ENCODE results near the gene TPP2.

The TPP2 gene

GRCh38 chr13:102692491-102692826, 95.7 kb downstream of the TPP2 start:
- DNase-seq (ENCODE audit: low read depth in 4 of 4, low spot score in 1 of 4) = no peak

- DNase-seq (ENCODE audit: low read depth in 4 of 4, low spot score in 1 of 4) = no peak
Observed at GRCh38 chr13:102693250-102693649, 96.5 kb downstream of the TPP2 start.

DNA sequence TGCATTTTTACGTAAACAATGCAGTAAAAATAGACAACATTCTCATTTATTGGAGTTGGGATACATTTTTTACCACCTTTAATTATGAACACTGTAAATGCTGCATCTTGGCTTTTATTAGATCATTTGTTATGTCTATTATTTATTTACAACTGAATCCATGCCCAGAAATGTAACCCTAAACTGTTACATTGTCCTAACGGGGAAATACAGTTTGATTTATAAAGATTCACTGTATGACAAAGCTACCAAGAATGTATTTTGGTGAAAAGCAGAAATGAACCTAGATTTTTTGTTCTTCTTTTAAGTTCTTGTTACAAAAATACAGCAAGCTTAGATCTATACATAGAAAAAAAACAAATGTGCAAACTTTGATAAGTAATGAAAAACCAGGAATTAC, 97.0 kb downstream of the TPP2 start:
- DNase-seq (ENCODE audit: low read depth in 4 of 4, low spot score in 1 of 4) = no peak

GRCh38 chr13:102694937-102695336, 98.2 kb downstream of the TPP2 start, which contains the start of gene METTL21C:
Gene METTL21C, minus strand, starts transcription at chr13:102695044. Its CDS starts 546 bp downstream, at chr13:102694498.
- DNase-seq (ENCODE audit: low read depth in 4 of 4, low spot score in 1 of 4) = no peak

GRCh38 chr13:102696465-102696864, 99.7 kb downstream of the TPP2 start:
- DNase-seq (ENCODE audit: low read depth in 4 of 4, low spot score in 1 of 4) = no peak

DNA sequence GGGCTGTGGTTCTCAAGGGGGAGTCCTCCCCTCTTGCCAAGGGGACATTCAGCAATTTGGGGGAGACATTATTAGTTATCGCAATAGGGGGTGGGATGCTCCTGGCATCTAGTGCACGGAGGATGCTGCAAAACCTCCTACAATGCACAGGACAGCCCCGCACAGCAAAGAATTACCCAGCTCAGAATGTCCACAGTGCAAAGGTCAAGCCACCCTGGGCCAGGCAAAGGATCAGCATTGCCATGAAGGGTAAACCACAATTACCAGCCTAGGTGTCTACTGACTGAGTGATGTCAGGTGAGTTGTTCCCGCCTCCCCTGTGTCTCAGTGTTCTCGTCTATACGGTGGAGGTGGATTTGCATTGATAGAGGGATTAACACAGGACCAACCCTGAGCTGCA, 100.5 kb downstream of the TPP2 start:
- DNase-seq (ENCODE audit: low read depth in 4 of 4, low spot score in 1 of 4) = no peak

DNA sequence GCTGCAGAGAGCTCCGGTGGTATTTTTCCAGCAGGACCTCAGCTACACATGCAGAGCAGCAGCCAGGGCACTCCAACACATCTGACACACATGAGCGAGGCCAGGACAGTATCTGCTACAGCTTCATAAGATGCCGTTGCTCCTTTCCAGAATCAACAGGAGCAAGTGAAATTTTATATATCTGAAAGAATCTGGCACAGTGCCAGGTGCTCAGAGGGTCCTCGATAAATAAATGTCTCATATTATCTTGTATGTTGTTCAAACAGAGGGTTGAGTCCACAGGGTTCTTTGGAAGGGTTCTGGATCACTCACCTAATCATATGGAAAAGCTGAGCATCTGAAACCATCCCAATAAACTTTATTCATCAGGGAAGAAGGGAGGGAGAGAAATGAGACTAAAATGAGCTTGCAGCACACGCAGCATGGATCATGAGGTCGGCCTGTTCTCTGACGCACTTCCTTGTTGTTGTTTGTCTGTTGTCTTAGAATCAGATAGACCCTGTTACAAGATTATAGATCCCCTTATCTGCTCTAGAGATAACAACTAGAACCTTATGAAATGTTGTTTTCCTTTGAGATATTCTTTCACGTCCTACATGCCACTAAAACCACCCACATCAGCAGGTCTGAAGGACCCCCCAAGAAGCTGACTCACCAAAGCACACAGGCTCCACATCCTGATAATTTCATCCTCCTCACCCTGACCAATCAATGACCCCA, 101.3 kb downstream of the TPP2 start:
- no peak for DNase-seq (ENCODE audit: low read depth in 4 of 4, low spot score in 1 of 4)

DNA sequence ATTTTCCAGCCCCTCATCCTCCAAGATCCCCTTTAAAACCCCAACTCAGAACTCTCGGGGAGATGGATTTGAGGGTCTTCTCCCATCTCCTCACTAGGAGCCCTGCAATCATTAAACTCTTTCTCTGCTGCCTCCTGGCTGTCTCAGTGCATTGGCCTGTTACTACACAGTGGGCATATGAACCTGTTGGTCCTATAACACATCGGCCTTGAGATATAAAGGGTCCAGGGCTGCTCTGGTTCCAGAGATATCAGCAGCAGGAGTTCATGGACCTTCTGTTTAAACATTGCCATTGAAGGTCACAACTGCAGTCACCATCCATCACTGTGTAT, 101.8 kb downstream of the TPP2 start:
- no peak for DNase-seq (ENCODE audit: low read depth in 4 of 4, low spot score in 1 of 4)

DNA sequence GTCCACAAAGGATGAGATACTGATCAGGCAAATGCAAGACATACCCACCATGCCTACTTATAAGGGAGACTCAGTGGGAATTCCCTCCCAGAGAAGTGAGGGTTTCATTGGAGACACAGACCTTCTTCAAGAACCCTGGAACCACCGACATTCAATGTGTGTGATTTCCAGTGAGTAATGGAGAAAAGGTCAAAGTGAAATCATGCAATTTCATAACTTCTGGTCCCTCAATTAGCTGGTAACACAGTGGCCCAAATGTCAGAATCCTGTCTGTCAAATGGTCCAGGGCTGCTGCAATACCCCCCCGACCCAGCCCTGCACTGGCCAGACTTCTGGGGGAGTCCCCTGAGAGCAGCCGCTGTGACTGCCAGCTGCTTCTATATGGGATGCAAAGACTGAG, 102.7 kb downstream of the TPP2 start:
- no peak for DNase-seq (ENCODE audit: low read depth in 4 of 4, low spot score in 1 of 4)

DNA sequence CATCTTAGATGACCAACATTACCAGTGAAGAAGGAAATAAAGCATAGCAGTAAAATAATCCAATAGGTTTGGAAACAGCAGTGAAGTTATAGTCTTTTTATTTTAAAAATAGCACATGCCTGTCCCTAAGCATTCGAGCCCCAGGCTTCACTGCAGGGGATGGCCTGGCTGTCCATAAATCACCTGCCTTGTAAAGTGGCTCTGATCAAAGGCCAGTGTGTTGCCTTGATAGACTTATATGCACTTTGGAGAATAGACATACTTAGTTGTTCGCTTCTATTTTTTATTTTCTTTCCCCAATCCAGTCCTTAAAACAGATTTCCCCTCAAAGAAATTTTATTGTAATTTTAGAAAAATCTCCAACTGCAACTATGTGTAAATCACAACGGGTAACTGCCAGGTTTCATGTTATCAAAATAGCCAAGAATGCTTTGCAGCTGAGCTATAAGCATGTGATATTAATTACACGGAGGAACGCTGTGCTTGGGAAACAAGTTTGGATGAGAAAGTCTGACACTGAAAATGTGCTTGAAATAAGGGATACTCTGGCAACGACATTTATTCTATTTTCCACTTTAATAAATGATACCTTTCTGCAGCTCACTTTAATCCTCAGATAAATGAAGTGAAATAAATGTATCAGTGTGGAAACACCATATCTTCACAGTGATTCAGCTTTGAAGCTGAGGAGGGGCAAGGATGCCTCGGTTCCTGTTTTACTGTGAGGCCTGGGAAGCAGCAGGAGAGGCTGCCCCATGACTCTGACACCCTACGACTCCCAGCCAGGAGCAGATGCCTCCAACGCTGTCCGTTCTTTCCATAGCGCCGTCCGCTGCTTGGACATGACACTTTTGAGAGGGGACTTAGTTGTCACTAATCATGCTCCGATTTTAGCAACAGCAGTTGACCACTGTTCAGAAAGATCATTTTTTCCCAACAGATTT, 103.6 kb downstream of the TPP2 start:
- no peak for DNase-seq (ENCODE audit: low read depth in 4 of 4, low spot score in 1 of 4)

GRCh38 chr13:102701331-102701730, 104.5 kb downstream of the TPP2 start:
- no peak for DNase-seq (ENCODE audit: low read depth in 4 of 4, low spot score in 1 of 4)

- no peak for DNase-seq (ENCODE audit: low read depth in 4 of 4, low spot score in 1 of 4)
Observed at GRCh38 chr13:102702965-102703725, 106.4 kb downstream of the TPP2 start.

DNA sequence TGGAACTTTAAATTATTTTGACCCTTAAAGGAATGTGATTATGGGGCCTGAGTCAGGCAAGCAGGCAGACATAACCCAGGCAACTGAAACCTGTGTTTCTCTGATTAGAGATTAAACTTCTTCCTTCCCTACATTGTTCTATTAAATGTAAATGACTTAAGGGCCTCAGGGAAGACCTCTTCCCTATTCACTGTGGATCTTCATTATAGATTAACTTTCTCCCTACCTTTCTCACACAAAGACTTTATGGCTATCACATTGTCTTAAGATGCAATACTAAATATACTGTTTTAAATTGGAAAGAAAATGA, 106.9 kb downstream of the TPP2 start:
- DNase-seq (ENCODE audit: low read depth in 4 of 4, low spot score in 1 of 4) = no peak

DNA sequence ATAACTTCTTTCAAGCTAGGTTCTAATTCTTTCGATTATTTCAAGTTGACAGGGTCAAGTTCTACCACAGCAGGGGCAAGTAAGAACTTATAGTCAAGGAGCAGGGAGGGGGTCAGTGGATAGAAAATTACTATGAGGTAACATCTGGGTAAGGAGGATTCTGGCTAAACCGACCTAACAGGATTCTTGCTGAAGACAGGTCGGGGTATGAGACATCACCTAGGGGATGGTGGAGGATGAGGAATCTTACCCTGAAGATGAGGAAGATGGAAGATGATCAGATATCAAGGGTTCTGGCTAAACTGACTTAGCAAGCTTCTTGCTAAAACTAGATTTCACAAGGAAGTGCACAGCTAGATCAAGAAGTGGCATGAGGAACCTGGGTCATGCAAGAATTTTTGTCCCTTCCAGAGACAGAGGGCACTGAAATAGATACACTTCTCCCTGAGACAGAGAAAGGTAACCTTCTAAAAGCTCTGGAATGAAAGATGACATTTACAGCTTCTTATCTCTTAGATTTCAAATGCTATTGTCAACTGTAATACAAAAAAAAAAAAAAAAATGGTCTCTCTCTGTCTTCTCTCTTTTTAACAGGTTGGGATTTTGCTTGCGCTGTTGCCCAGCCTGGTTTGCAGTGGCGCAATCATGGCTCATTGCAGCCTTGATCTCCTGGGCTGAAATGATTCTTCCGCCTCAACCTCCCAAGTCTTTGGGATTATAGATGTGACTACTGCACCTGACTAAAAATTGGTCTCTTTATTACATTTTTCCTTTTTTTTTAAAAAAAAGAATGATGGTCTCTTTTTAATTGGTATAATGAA, 107.7 kb downstream of the TPP2 start:
- DNase-seq (ENCODE audit: low read depth in 4 of 4, low spot score in 1 of 4) = no peak

DNA sequence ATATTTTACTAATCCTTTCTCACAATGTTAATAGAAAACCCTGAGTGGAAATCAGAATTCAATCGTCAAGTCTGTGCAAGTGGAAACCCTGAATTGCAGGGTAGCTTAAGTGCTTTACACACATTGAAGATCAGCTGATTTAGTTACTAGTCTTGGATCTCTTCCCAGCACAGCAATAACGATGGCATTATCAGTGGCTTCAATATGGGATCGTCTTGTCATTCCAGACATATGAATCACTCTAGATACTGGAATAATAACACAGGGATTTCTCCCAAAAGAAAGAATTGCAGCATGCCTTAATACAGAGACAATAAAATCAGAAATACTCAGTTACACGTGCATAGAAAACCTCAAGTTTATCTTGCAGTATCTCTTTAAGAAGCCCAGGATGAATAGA, 110.7 kb downstream of the TPP2 start:
- no peak for DNase-seq (ENCODE audit: low read depth in 4 of 4, low spot score in 1 of 4)

DNA sequence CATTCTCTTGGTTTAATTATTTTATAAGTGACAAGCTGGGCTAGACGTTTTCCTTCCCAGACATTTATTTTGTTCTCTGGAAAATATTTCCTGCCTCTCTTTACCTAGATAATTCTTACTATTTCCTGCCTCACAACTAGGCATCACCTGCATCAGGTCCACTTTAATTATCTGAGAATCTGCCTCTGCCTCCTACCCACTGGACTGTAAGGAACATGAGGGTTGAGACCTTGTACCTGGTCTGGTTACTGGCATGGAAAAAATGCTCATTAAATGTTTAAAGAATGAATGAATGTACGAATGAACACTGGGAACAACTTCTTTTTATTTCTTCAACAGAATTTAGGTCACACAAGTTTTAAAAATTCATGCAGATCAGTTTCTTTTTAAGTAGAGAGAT, 111.4 kb downstream of the TPP2 start:
- DNase-seq (ENCODE audit: low read depth in 4 of 4, low spot score in 1 of 4) = no peak

- no peak for DNase-seq (ENCODE audit: low read depth in 4 of 4, low spot score in 1 of 4)
Observed at GRCh38 chr13:102708991-102709390, 112.2 kb downstream of the TPP2 start.

GRCh38 chr13:102709536-102709935, 112.8 kb downstream of the TPP2 start:
- DNase-seq (ENCODE audit: low read depth in 4 of 4, low spot score in 1 of 4) = no peak

DNA sequence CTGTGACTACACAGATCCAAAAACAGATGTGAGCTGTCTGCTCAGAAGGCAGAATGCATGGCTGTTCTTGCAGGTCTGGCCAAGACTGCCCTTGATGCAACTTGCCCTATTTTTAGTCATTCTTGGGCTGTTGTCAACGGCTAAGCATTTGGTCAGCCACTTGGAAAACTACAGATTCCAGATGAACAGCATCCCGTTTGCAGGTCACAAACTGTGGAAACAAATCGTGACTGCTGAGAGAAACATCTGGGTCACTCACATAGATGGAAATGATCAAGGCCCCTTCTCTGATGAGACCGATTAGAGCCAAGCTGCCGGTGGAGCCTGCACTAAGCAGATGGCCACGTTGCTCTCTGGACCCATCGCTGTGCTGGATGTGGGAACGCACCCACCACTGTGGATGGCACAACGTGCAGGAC, 113.5 kb downstream of the TPP2 start:
- no peak for DNase-seq (ENCODE audit: low read depth in 4 of 4, low spot score in 1 of 4)

- DNase-seq (ENCODE audit: low read depth in 4 of 4, low spot score in 1 of 4) = no peak
Observed at GRCh38 chr13:102715447-102715846, 118.7 kb downstream of the TPP2 start.

DNA sequence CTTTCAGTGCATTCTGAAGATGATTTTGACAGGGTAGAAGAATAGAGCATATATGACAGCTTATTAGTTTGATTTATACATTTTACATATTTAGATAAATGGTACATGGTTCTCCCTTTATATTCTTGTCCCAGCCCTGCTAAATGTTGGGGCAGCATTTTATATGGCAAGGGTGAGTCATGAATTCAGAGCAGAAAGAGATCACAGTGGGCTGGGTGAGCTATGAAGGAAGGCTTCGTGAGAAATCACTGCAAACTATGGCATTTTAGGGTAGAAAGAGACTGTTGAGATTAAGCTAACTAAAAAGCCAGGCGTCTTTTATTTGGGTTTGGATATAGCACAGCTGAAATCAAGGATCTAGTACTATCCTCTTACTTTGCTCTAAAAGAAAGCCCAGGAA, 122.0 kb downstream of the TPP2 start:
- DNase-seq (ENCODE audit: low read depth in 4 of 4, low spot score in 1 of 4) = no peak

Data from stimulated activated CD4-positive, alpha-beta T cell treated with anti-CD3 and anti-CD28 coated beads, Interleukin-1b, Interleukin-23, amount 100 ng/mL, for 24 hours (primary cell).